BE2C (cell line): Measurements from ENCODE around the gene NOL12.

Experiments used
- DNase-seq: peaks from one replicate; pipeline ENCODE4 v3.0.0-alpha.2; 2020
- H3K27me3 ChIP-seq: fragments of 250-450 bp; sonication (Bioruptor Pico); 2 replicates; pipeline ENCODE4 v1.5.1; 2020; ENCODE audit warnings: mild to moderate bottlenecking
- H3K36me3 ChIP-seq: fragments of 250-450 bp; sonication (Bioruptor Pico); 2 replicates; pipeline ENCODE4 v1.5.1; 2020; ENCODE audit warnings: mild to moderate bottlenecking
- H3K4me1 ChIP-seq: fragments of 250-450 bp; sonication (Bioruptor Pico); 2 replicates; pipeline ENCODE4 v1.5.1; 2020
- H3K4me3 ChIP-seq: 2 replicates; pipeline ENCODE4 v1.5.1; 2011; ENCODE audit warnings: low read depth, low read length
- H3K9me3 ChIP-seq: fragments of 250-450 bp; sonication (Bioruptor Pico); 2 replicates; pipeline ENCODE4 v1.5.1; 2020
- TF ChIP-seq, protein P1 (sequence below): IDR thresholded peaks from 2 replicates; pipeline ENCODE4 v1.5.1; 2012; ENCODE audit warnings: mild to moderate bottlenecking, low read depth, low read length

NOL12 gene

GRCh38 chr22:37739035-37739434 lies 52.9 kb downstream of the NOL12 start:
- no peaks in the 10 kb centered on the region for H3K27me3 ChIP-seq

DNA sequence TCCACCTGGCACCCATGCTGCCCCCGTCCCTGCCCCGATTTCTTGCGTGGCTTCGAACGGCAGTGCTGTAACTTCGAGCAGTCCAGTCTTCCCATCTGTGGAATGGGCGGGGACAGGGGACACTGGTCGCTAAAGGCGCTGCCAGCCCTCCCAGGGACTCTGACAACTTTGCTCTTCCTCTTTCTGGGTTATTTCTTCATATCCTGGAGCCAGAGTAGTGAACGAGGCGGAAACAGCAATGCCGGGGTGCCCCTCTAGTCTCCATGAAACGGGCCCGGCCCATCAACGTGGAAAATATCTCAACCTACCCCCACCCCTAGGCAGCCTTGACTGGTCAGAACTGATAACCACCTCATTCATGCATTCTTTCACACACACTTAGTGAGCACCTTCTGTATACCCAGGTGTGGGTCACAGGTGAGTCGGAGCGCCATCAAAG lies 53.5 kb downstream of the NOL12 start:
- no peak for DNase-seq
- TF ChIP-seq, protein P1, sequence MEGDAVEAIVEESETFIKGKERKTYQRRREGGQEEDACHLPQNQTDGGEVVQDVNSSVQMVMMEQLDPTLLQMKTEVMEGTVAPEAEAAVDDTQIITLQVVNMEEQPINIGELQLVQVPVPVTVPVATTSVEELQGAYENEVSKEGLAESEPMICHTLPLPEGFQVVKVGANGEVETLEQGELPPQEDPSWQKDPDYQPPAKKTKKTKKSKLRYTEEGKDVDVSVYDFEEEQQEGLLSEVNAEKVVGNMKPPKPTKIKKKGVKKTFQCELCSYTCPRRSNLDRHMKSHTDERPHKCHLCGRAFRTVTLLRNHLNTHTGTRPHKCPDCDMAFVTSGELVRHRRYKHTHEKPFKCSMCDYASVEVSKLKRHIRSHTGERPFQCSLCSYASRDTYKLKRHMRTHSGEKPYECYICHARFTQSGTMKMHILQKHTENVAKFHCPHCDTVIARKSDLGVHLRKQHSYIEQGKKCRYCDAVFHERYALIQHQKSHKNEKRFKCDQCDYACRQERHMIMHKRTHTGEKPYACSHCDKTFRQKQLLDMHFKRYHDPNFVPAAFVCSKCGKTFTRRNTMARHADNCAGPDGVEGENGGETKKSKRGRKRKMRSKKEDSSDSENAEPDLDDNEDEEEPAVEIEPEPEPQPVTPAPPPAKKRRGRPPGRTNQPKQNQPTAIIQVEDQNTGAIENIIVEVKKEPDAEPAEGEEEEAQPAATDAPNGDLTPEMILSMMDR = no peak
- Histone ChIP-seq H3K4me1 (peaks cover 26% of the 10 kb centered on the region), H3K27me3 (no peaks in the 10 kb centered on the region), H3K9me3 (no peaks in the 10 kb centered on the region), H3K36me3 (no peaks in the 10 kb centered on the region), H3K4me3 (no peak overlapping the region)

More at GRCh38 chr22:37739035-37739434, 52.9 kb downstream of the NOL12 start:
- H3K4me3 ChIP-seq = no peak overlapping the region
- TF ChIP-seq, protein P1 = peak; percentile 19; the same call in 1 of the 2 replicates
- DNase-seq = peak; percentile 74
- H3K9me3 ChIP-seq = no peaks in the 10 kb centered on the region
- peaks cover 26% of the 10 kb centered on the region for H3K4me1 ChIP-seq
- no peaks in the 10 kb centered on the region for H3K36me3 ChIP-seq

DNA sequence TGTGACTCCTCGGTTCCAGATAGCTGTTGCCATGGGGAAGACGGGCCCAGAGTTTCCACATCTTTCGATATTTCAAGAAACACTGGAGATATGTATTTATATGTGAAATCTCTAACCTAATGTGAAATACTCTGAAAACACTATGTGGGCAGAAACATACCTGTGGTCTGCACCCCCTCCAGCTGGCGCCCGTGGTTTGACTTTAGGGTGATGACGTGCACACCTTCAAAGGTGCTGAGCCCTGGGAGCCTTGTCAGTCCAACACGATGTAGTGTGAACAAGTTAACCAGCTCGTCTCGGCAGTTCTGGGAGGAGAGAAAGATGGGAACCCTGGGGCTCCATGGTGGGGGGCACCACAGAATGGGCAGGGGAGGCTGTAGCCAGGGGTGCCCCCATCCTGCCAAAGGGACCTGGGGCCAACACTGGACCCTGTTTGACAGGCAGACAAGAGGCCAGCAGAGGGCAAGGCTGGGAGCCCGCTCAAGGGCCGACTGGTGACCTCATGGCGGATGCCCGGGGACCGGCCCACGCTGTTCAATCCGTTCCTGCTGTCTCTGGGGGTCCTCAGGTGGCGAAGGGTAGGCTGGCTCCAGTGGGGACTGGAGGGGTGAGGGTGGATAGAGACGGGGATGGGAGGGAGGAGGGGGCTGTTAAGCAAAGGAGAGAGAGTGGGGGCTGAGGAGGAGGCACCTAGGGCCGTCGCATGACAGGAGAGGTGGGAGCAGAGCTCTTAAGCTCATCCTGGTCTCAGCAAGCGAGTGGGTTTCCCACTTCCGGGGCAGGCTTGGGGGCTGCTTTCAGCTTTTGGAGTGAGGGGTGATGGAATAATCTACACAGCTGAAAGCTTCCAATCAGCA lies 54.5 kb downstream of the NOL12 start:
- no peaks in the 10 kb centered on the region for H3K27me3 ChIP-seq
- no peak overlapping the region for H3K4me3 ChIP-seq
- no peaks in the 10 kb centered on the region for H3K36me3 ChIP-seq
- H3K9me3 ChIP-seq = no peaks in the 10 kb centered on the region
- TF ChIP-seq, protein P1 = no peak
- no peak for DNase-seq
- peaks cover 22% of the 10 kb centered on the region for H3K4me1 ChIP-seq

DNA sequence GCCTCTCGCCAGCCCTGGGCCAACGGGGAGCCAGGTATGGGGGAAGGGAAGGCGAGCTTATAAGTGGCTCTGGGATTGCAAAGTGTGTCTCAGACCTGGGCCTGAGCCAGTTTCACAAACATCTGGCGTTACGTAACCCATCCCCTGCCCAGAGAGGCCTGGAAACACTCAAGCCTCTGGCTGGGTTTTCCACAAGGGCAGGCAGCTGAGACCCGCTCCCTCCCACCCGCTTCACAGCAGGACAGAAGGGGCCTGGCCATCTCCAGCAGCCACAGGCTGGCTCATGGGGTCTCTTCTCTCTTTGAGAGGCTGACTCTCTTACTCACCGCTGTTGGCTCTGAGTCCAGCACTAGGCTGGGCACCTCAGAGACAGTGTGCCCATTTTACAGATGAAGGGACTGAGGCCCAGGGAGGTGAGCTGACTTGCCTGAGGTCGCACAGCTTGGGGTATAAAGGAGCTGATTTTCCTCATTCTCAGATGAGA lies 55.2 kb downstream of the NOL12 start:
- TF ChIP-seq, protein P1 = no peak
- H3K4me1 ChIP-seq = peaks cover 22% of the 10 kb centered on the region
- peak; percentile 96 for DNase-seq
- no peaks in the 10 kb centered on the region for H3K9me3 ChIP-seq
- H3K4me3 ChIP-seq = no peak overlapping the region
- H3K27me3 ChIP-seq = no peaks in the 10 kb centered on the region
- H3K36me3 ChIP-seq = peaks cover under 1% of the 10 kb centered on the region; the same call in 1 of the 2 replicates

DNA sequence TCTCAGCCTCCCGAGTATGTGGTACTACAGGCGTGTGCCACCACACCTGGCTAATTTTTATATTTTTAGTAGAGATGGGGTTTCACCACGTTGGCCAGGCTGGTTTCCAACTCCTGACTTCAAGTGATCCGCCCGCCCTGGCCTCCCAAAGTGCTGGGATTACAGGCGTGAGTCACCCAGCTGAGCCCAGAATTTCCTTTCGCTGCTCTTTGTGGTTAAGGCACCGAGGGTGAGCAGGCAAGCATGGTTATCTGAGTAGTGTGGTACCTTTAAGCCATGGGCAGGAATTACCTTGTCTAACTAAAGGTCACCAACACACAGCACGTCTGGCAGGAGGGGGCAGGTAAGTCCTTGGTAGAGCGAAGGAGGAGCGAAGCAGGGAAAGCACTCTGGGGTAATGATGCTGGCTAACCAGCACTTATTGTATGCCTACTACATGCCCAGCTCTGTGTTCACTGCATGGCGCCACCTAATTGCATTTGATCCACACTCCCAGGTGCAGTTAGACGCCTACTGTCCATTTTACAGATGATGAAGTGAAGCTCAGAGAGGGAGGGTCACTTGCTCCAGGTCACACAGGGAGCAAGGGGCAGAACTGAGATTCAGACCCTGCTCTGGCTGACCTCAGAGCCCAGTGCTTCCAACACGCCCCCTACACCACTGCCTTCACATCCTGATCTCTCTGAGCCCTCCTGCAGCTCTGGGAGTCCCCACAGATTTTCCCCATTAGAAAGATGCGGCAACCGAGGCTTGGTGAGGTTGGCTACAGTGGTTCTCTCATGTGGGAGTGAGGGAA lies 56.4 kb downstream of the NOL12 start:
- TF ChIP-seq, protein P1 = no peak
- no peaks in the 10 kb centered on the region for H3K27me3 ChIP-seq
- peaks cover 23% of the 10 kb centered on the region for H3K4me1 ChIP-seq
- H3K36me3 ChIP-seq = peaks cover 5% of the 10 kb centered on the region; the same call in 1 of the 2 replicates
- no peaks in the 10 kb centered on the region for H3K9me3 ChIP-seq
- no peak overlapping the region for H3K4me3 ChIP-seq
- DNase-seq = no peak
